Measurements from ENCODE around the gene ATP10B. TPM values are rescaled to one million over a fixed set of nuclear protein-coding genes. Genes with fewer than 3 reads are reported as not detected.

ATP10B gene
- total and polyA plus RNA-seq, 2 of the 13 experiments (the other 11 are each of a cell fraction or from before 2014, with no cell fraction given): not detected

DNA sequence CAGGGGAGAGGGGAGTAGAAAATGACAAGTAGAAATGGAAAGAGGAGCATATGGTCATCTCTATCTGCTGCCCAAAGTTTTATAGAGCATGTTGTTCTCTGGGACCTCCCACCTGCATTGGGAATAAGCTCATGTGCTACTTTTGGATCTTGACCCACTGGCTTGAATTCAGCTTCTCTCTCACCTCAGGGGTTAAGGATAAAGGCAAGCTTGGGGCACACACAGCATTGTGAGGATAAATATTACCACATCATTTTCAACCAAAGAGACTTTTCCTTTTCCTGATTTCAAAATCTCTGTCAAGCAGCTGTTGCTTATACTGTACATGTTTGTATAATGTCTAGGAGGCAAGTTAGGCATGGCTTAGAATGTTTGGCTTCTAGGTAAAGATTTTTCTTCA, 16.6 kb downstream of the ATP10B start:
- TF ChIP-seq, protein P1, sequence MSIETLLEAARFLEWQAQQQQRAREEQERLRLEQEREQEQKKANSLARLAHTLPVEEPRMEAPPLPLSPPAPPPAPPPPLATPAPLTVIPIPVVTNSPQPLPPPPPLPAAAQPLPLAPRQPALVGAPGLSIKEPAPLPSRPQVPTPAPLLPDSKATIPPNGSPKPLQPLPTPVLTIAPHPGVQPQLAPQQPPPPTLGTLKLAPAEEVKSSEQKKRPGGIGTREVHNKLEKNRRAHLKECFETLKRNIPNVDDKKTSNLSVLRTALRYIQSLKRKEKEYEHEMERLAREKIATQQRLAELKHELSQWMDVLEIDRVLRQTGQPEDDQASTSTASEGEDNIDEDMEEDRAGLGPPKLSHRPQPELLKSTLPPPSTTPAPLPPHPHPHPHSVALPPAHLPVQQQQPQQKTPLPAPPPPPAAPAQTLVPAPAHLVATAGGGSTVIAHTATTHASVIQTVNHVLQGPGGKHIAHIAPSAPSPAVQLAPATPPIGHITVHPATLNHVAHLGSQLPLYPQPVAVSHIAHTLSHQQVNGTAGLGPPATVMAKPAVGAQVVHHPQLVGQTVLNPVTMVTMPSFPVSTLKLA (IDR thresholded peaks at IDR 0.05): no peak
- no peak for TF ChIP-seq ARID2 (CRISPR knock-in tag; IDR thresholded peaks at IDR 0.05; ENCODE audit: borderline replicate concordance)
- TF ChIP-seq NR2F6 (IDR thresholded peaks at IDR 0.05): no peak
- no peak for TF ChIP-seq NR2F6 (CRISPR knock-in tag; IDR thresholded peaks at IDR 0.05)
- no peak for TF ChIP-seq CAMTA2 (CRISPR knock-in tag; IDR thresholded peaks at IDR 0.05; ENCODE audit: borderline replicate concordance)
- no peak for TF ChIP-seq SMAD9 (CRISPR knock-in tag; IDR thresholded peaks at IDR 0.05)
- TF ChIP-seq ZSCAN25 (CRISPR knock-in tag; IDR thresholded peaks at IDR 0.05): no peak
- TF ChIP-seq ZBTB1 (CRISPR knock-in tag; IDR thresholded peaks at IDR 0.05; ENCODE audit: borderline replicate concordance): no peak
- TF ChIP-seq SP1 (IDR thresholded peaks at IDR 0.05): no peak
- no peak for TF ChIP-seq SP1 (CRISPR knock-in tag; IDR thresholded peaks at IDR 0.05)
- no peak for TF ChIP-seq ESRRA (CRISPR knock-in tag; IDR thresholded peaks at IDR 0.05; ENCODE audit: low read depth)
- no peaks in the 10 kb centered on the region for H4K20me1 ChIP-seq (ENCODE audit: insufficient read depth, low read length)
- ATAC-seq (no peak), DNase-seq (ENCODE audit: low spot score) (no peak), FAIRE-seq (no peak)
- CTCF ChIA-PET (ENCODE audit: low intra/inter-chr PET ratio, low total read pairs): no interaction called here
- no peak overlapping the region for H3K27ac ChIP-seq (ENCODE audit: extremely low read length, insufficient read depth, low read length)
- H2AFZ ChIP-seq (ENCODE audit: low read length): no peak overlapping the region
- H3K27me3 ChIP-seq (ENCODE audit: control insufficient read depth in 1 of 2, insufficient read depth in 2 of 2, low read length in 2 of 2): no peaks in the 10 kb centered on the region
- no TSS peak for BruUV-seq (replicated peaks)
- H3K79me2 ChIP-seq (ENCODE audit: insufficient read depth, low read length): no peaks in the 10 kb centered on the region
- no peaks in the 10 kb centered on the region for H3K36me3 ChIP-seq (replicated peaks in 1 of 2; ENCODE audit: control insufficient read depth in 1 of 2, insufficient read depth in 2 of 2, low read length in 2 of 2)
- POLR2A ChIA-PET: no interaction called here
- no peak overlapping the region for H3K4me3 ChIP-seq (replicated peaks in 1 of 3; ENCODE audit: insufficient read depth in 1 of 3, low read depth in 2 of 3, low read length in 3 of 3)
- H3K9me3 ChIP-seq (ENCODE audit: low read length): no peaks in the 10 kb centered on the region; the same call in 1 of the 2 replicates
- in situ Hi-C loops (cut with HindIII; ENCODE audit: extremely low pct_ligation_motif_present, low pct_unique_long_range_greater_than_20kb) (no loop called here), intact Hi-C loops (cut with micrococcal nuclease; ENCODE audit: unreplicated experiment) (no loop called here)
- H3K4me2 ChIP-seq (ENCODE audit: low read depth, low read length): no peak overlapping the region
- no peak overlapping the region for H3K9ac ChIP-seq (ENCODE audit: insufficient read depth, low read depth, low read length)
- H3K4me1 ChIP-seq (ENCODE audit: insufficient read depth, low read length): no peaks in the 10 kb centered on the region
